Tibial nerve (tissue), 4 donors: Measurements from ENCODE around the gene SMARCA2. TPM values are rescaled to one million over a fixed set of nuclear protein-coding genes. Genes with fewer than 3 reads are reported as not detected.
A peak's percentile ranks its signal among the peaks of the same experiment; 100 is the strongest.

Experiments
- DNase-seq, 2 donors: peaks; one replicate each; pipeline ENCODE4 v3.0.0-alpha.2; 2019; ENCODE audit warnings: low spot score in 2 of 2
- H3K27ac ChIP-seq, 4 donors: fragments of 200-600 bp; sonication (generic) in 3 of 4; one replicate each; pipeline ENCODE4 v1.5.1; 2017 to 2019; ENCODE audit warnings: mild to moderate bottlenecking in 1 of 4
- H3K27me3 ChIP-seq, 2 donors: fragments of 200-600 bp; sonication (generic) in 1 of 2; one replicate each; pipeline versions ENCODE4 v1.5.1 to v1.6.0; 2017 to 2019
- H3K36me3 ChIP-seq, 3 donors: fragments of 200-600 bp; sonication (generic); one replicate each; pipeline ENCODE4 v1.5.1; 2018 to 2019
- H3K4me1 ChIP-seq, 4 donors: fragments of 200-600 bp; sonication (generic) in 3 of 4; one replicate each; pipeline ENCODE4 v1.5.1; 2017 to 2019
- H3K4me3 ChIP-seq, 4 donors: fragments of 200-600 bp; sonication (generic) in 3 of 4; one replicate each; pipeline ENCODE4 v1.5.1; 2017 to 2019; ENCODE audit warnings: mild to moderate bottlenecking in 1 of 4, moderate library complexity in 1 of 4
- H3K9me3 ChIP-seq, 4 donors: fragments of 200-600 bp; sonication (generic) in 3 of 4; one replicate each; pipeline ENCODE4 v1.5.1; 2017 to 2019
- EP300 ChIP-seq, 2 donors: sonication (generic); formaldehyde crosslinking; IDR thresholded peaks; one replicate each; pipeline ENCODE4 v1.6.1; 2017; ENCODE audit warnings: antibody characterized with exemption in 2 of 2, mild to moderate bottlenecking in 1 of 2
- POLR2A ChIP-seq, 2 donors: fragments of 450-650 bp; IDR thresholded peaks; one replicate each; pipeline ENCODE4 v1.6.1; 2017; ENCODE audit warnings: antibody characterized with exemption in 2 of 2, mild to moderate bottlenecking in 2 of 2, moderate library complexity in 2 of 2
- WGBS, 2 donors: methylation state at CpG; one replicate each; pipeline ENCODE4 v1.1.5; 2018; 5-methylcytosine and 5-hydroxymethylcytosine counted together
- total RNA-seq, 4 donors: library from RNA; depleted of rRNA; stranded (reverse); fragments of >200 nt; gene quantifications; one replicate each; pipeline ENCODE4 v1.1.0, GENCODE V29; 2016
- TF ChIP-seq, protein P1 (sequence below), 5 experiments: fragments of 200-600 bp in 3 of 5; fragments of 450-650 bp in 2 of 5; sonication (generic) in 3 of 5; IDR thresholded peaks; one replicate each; pipeline ENCODE4 v1.5.1; 2016 to 2019; ENCODE audit warnings: antibody characterized with exemption in 5 of 5, mild to moderate bottlenecking in 3 of 5, moderate library complexity in 2 of 5

SMARCA2 gene
- total RNA-seq, 4 donors from 2014 or later: 75.9 to 140 (median 119) TPM

- H3K27me3 ChIP-seq: no peaks in the 10 kb centered on the region
- no peak overlapping the region for H3K27ac ChIP-seq
- no peak overlapping the region for H3K4me3 ChIP-seq
- no peak for TF ChIP-seq EP300 (IDR thresholded peaks at IDR 0.05)
- TF ChIP-seq, protein P1, sequence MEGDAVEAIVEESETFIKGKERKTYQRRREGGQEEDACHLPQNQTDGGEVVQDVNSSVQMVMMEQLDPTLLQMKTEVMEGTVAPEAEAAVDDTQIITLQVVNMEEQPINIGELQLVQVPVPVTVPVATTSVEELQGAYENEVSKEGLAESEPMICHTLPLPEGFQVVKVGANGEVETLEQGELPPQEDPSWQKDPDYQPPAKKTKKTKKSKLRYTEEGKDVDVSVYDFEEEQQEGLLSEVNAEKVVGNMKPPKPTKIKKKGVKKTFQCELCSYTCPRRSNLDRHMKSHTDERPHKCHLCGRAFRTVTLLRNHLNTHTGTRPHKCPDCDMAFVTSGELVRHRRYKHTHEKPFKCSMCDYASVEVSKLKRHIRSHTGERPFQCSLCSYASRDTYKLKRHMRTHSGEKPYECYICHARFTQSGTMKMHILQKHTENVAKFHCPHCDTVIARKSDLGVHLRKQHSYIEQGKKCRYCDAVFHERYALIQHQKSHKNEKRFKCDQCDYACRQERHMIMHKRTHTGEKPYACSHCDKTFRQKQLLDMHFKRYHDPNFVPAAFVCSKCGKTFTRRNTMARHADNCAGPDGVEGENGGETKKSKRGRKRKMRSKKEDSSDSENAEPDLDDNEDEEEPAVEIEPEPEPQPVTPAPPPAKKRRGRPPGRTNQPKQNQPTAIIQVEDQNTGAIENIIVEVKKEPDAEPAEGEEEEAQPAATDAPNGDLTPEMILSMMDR (IDR thresholded peaks at IDR 0.05): peak in 1 of 5 experiments; percentile 5
- no peaks in the 10 kb centered on the region for H3K9me3 ChIP-seq
- WGBS, 2 donors: 27 to 30% methylated on average over 2 of the region's 2 CpGs
- no peak for DNase-seq
- H3K4me1 ChIP-seq: no peaks in the 10 kb centered on the region
- H3K36me3 ChIP-seq: no peaks in the 10 kb centered on the region
Measured at GRCh38 chr9:2228132-2228531, 213.0 kb downstream of the SMARCA2 start.

DNA sequence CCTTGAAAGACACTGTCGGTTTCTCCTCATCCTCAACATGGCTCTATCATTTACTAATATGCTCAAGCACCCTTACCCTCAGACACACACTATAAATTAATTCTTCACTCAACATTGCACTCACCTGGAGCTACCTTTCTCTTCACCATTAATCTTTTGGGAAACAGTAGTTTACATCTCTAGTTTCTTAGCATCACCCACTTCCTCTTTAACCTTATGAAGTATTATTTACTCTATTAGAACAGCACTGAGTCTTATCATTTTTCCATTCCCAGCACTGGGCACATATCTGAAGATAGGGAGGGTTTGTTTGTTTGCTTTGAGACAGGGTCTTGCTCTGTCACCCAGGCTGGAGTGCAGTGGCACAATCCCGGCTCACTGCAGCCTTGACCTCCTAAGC lies 213.5 kb downstream of the SMARCA2 start:
- TF ChIP-seq EP300 (IDR thresholded peaks at IDR 0.05) (no peak), POLR2A (IDR thresholded peaks at IDR 0.05) (no peak)
- TF ChIP-seq, protein P1 (IDR thresholded peaks at IDR 0.05): no peak
- no peak overlapping the region for H3K4me3 ChIP-seq
- H3K9me3 ChIP-seq: no peaks in the 10 kb centered on the region
- no peak overlapping the region for H3K27ac ChIP-seq
- 92 to 100% methylated on average over 2 of the region's 2 CpGs for WGBS, 2 donors
- H3K27me3 ChIP-seq: no peaks in the 10 kb centered on the region
- no peaks in the 10 kb centered on the region for H3K4me1 ChIP-seq
- no peak for DNase-seq
- no peaks in the 10 kb centered on the region for H3K36me3 ChIP-seq

DNA sequence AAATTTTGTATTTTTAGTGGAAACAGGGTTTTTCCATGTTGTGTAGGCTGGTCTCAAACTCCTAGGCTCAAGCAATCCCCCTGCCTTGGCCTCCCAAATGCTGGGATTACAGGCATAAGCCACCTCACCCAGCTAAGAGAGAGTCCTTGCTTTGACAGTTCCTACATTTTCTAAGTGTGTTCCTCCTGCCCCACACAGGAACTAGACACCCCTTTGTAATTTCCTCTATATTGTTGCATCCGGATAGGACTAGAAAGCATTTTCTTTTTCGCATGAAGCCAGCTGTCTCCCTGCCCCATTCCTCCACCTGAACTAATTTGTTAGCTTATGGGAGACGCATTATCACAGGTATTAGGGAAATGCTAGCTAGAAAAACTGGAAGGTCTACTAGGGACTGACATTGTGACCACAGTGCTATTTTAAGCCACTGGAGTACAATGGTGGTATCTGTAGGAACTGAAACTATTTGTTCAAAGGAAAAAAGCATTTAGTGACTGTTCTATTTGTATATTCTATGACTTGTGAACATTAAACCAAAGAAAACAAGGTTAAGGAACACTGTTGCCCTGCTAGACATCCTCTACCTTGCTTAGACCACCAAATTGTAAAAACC lies 214.1 kb downstream of the SMARCA2 start:
- Histone ChIP-seq H3K4me3 (no peak overlapping the region), H3K27me3 (no peaks in the 10 kb centered on the region), H3K27ac (no peak overlapping the region), H3K4me1 (no peaks in the 10 kb centered on the region), H3K9me3 (no peaks in the 10 kb centered on the region), H3K36me3 (no peaks in the 10 kb centered on the region)
- no peak for DNase-seq
- TF ChIP-seq, protein P1 (IDR thresholded peaks at IDR 0.05): no peak
- TF ChIP-seq EP300 (IDR thresholded peaks at IDR 0.05) (no peak), POLR2A (IDR thresholded peaks at IDR 0.05) (no peak)
- 66 to 92% methylated on average over 3 of the region's 3 CpGs for WGBS, 2 donors

- no peak for DNase-seq
- no peak overlapping the region for H3K27ac ChIP-seq
- TF ChIP-seq POLR2A (IDR thresholded peaks at IDR 0.05) (no peak), EP300 (IDR thresholded peaks at IDR 0.05) (no peak)
- TF ChIP-seq, protein P1 (IDR thresholded peaks at IDR 0.05): no peak
- H3K4me3 ChIP-seq: no peak overlapping the region
- no peaks in the 10 kb centered on the region for H3K9me3 ChIP-seq
- no peaks in the 10 kb centered on the region for H3K27me3 ChIP-seq
- no peaks in the 10 kb centered on the region for H3K4me1 ChIP-seq
- H3K36me3 ChIP-seq: no peaks in the 10 kb centered on the region
- 86 to 93% methylated on average over 2 of the region's 2 CpGs for WGBS, 2 donors
Measured at GRCh38 chr9:2230362-2230761, 215.2 kb downstream of the SMARCA2 start.

DNA sequence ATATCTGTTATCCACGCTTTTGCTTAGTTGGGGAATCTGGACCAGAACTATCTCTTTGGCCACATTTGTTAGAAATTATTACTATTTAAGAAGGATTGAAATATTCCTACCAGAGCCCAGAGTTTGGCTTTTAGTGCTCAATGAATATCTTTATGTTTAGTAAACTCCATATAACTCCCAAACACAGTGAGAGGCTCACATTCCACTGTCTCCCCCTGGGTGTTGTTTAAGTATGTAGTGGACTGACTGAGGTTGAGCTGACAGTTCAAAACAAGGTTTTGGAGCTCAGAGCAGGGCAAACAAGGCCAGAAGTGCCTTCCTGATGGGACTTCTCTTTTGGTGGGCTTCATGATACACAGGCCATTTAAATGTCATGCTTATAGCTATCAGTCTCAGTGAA lies 216.0 kb downstream of the SMARCA2 start:
- Histone ChIP-seq H3K9me3 (no peaks in the 10 kb centered on the region), H3K4me3 (no peak overlapping the region), H3K27ac (no peak overlapping the region), H3K27me3 (no peaks in the 10 kb centered on the region), H3K4me1 (no peaks in the 10 kb centered on the region), H3K36me3 (no peaks in the 10 kb centered on the region)
- WGBS, 2 donors: 95 to 97% methylated on average over 1 of the region's 1 CpG
- DNase-seq: no peak
- TF ChIP-seq, protein P1 (IDR thresholded peaks at IDR 0.05): no peak
- TF ChIP-seq POLR2A (IDR thresholded peaks at IDR 0.05) (no peak), EP300 (IDR thresholded peaks at IDR 0.05) (no peak)
